Uterus (tissue), 2 donors: ENCODE results near the gene NEAT1.

Experiments used
- POLR2A ChIP-seq, 2 donors: fragments of 450-650 bp; IDR thresholded peaks; one replicate each; pipeline ENCODE4 v1.6.1; 2016; ENCODE audit warnings: antibody characterized with exemption in 2 of 2, mild to moderate bottlenecking in 1 of 2, moderate library complexity in 1 of 2
- TF ChIP-seq, protein P1 (sequence below), 4 experiments: fragments of 200-600 bp in 2 of 4; fragments of 450-650 bp in 2 of 4; sonication (generic) in 2 of 4; IDR thresholded peaks; one replicate each; pipeline ENCODE4 v1.5.1; 2016 to 2019; ENCODE audit warnings: antibody characterized with exemption in 4 of 4, mild to moderate bottlenecking in 2 of 4, moderate library complexity in 1 of 4

DNA sequence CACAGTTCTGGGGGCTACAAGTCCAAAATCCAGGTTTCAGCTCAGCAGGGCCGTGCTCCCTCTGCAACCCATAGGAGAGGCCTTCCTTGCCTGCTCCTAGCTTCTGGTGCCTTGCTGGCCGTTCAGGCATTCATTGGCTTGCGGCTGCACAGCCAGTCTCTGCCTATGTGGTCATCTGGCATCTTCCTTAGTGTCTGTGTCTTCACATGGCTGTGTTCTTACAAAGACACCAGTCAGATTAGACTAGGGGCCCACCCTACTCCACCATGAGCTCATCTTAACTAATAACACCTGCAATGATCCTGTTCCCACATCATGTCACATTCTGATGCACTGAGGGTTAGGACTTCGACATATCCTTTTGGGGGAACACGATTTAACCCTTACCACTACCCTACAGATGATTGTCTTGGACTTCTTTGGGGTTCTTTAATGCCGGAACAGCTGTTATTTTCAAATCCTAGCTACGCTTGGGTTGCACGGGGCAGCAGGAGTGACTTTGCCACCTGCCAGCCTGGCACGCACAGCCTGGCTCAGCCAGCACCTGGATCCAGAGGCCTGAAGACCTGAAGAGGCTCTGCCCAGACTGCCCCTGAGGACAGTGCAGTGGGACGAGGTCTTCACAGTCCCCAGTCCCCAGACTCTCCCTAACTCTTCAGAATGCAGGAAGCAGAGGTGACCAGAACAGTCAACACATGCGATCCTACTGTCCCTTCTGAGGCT, 7.7 kb upstream of the NEAT1 start:
- TF ChIP-seq, protein P1, sequence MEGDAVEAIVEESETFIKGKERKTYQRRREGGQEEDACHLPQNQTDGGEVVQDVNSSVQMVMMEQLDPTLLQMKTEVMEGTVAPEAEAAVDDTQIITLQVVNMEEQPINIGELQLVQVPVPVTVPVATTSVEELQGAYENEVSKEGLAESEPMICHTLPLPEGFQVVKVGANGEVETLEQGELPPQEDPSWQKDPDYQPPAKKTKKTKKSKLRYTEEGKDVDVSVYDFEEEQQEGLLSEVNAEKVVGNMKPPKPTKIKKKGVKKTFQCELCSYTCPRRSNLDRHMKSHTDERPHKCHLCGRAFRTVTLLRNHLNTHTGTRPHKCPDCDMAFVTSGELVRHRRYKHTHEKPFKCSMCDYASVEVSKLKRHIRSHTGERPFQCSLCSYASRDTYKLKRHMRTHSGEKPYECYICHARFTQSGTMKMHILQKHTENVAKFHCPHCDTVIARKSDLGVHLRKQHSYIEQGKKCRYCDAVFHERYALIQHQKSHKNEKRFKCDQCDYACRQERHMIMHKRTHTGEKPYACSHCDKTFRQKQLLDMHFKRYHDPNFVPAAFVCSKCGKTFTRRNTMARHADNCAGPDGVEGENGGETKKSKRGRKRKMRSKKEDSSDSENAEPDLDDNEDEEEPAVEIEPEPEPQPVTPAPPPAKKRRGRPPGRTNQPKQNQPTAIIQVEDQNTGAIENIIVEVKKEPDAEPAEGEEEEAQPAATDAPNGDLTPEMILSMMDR (IDR thresholded peaks at IDR 0.05): no peak
- TF ChIP-seq POLR2A (IDR thresholded peaks at IDR 0.05): no peak
